ENCODE results near the gene TDP2.

TDP2 gene

DNA sequence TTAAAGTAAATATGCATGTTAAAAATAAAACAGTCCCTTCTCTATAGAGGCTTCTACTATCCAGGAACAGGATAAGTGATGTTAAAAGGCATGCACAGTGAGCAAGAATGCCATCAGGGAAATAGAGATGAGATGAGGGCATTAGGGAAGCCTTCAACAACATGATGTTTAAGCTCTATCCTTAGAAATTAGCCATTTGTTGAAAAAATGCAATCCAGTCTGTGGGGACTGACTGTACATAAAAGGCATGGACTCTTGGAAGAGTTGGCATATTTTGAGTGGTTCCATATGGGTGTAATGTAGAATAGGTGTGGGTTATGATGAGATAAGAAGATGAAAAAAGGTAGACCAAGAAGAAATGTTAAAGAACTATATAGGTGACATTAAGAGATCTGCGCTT, 26.5 kb downstream of the TDP2 start:
- Histone ChIP-seq H3K36me3 (ENCODE audit: insufficient read depth, low read length) (no peaks in the 10 kb centered on the region), H3K9ac (ENCODE audit: low read depth, low read length, poor library complexity, severe bottlenecking) (no peak overlapping the region), H4K20me1 (ENCODE audit: insufficient read depth, low read length, poor library complexity, severe bottlenecking) (no peaks in the 10 kb centered on the region), H3K27me3 (ENCODE audit: insufficient read depth, low read length, poor library complexity, severe bottlenecking) (peaks cover 8% of the 10 kb centered on the region), H3K79me2 (ENCODE audit: insufficient read depth, low read length) (no peaks in the 10 kb centered on the region), H3K4me3 (ENCODE audit: low read length, poor library complexity, severe bottlenecking) (no peak overlapping the region), H3K4me1 (ENCODE audit: insufficient read depth, low read length, poor library complexity, severe bottlenecking) (no peaks in the 10 kb centered on the region), H2AFZ (ENCODE audit: low read length) (no peak overlapping the region), H3K4me2 (ENCODE audit: low read depth, low read length, poor library complexity, severe bottlenecking) (no peak overlapping the region), H3K9me3 (ENCODE audit: insufficient read depth, low read depth, low read length) (no peaks in the 10 kb centered on the region), H3F3A (ENCODE audit: low read depth) (no peaks in the 10 kb centered on the region), H3K9me2 (replicated peaks; ENCODE audit: low read depth, low read length) (no peaks in the 10 kb centered on the region)
- TF ChIP-seq, protein P1, sequence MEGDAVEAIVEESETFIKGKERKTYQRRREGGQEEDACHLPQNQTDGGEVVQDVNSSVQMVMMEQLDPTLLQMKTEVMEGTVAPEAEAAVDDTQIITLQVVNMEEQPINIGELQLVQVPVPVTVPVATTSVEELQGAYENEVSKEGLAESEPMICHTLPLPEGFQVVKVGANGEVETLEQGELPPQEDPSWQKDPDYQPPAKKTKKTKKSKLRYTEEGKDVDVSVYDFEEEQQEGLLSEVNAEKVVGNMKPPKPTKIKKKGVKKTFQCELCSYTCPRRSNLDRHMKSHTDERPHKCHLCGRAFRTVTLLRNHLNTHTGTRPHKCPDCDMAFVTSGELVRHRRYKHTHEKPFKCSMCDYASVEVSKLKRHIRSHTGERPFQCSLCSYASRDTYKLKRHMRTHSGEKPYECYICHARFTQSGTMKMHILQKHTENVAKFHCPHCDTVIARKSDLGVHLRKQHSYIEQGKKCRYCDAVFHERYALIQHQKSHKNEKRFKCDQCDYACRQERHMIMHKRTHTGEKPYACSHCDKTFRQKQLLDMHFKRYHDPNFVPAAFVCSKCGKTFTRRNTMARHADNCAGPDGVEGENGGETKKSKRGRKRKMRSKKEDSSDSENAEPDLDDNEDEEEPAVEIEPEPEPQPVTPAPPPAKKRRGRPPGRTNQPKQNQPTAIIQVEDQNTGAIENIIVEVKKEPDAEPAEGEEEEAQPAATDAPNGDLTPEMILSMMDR (conservative IDR thresholded peaks at IDR 0.05; ENCODE audit: low read length): no peak
- no peak for TF ChIP-seq EZH2phosphoT487 (IDR thresholded peaks at IDR 0.05; ENCODE audit: borderline replicate concordance)

- Histone ChIP-seq H3K4me2 (ENCODE audit: low read depth, low read length, poor library complexity, severe bottlenecking) (no peak overlapping the region), H3K9me2 (replicated peaks; ENCODE audit: low read depth, low read length) (no peaks in the 10 kb centered on the region), H3K4me3 (ENCODE audit: low read length, poor library complexity, severe bottlenecking) (no peak overlapping the region), H3K36me3 (ENCODE audit: insufficient read depth, low read length) (no peaks in the 10 kb centered on the region), H3K9ac (ENCODE audit: low read depth, low read length, poor library complexity, severe bottlenecking) (no peak overlapping the region), H3K27me3 (ENCODE audit: insufficient read depth, low read length, poor library complexity, severe bottlenecking) (peaks cover 8% of the 10 kb centered on the region), H3K9me3 (ENCODE audit: insufficient read depth, low read depth, low read length) (no peaks in the 10 kb centered on the region), H3F3A (ENCODE audit: low read depth) (no peaks in the 10 kb centered on the region), H2AFZ (ENCODE audit: low read length) (no peak overlapping the region), H4K20me1 (ENCODE audit: insufficient read depth, low read length, poor library complexity, severe bottlenecking) (no peaks in the 10 kb centered on the region), H3K4me1 (ENCODE audit: insufficient read depth, low read length, poor library complexity, severe bottlenecking) (no peaks in the 10 kb centered on the region), H3K79me2 (ENCODE audit: insufficient read depth, low read length) (no peaks in the 10 kb centered on the region)
- TF ChIP-seq EZH2phosphoT487 (IDR thresholded peaks at IDR 0.05; ENCODE audit: borderline replicate concordance): no peak
- TF ChIP-seq, protein P1 (conservative IDR thresholded peaks at IDR 0.05; ENCODE audit: low read length): no peak
These were observed 30.0 kb downstream of the TDP2 start for GRCh38 chr6:24636681-24637080.

GRCh38 chr6:24632573-24632972, 34.1 kb downstream of the TDP2 start:
- Histone ChIP-seq H3K9ac (ENCODE audit: low read depth, low read length, poor library complexity, severe bottlenecking) (no peak overlapping the region), H3K4me1 (ENCODE audit: insufficient read depth, low read length, poor library complexity, severe bottlenecking) (no peaks in the 10 kb centered on the region), H4K20me1 (ENCODE audit: insufficient read depth, low read length, poor library complexity, severe bottlenecking) (no peaks in the 10 kb centered on the region), H3K36me3 (ENCODE audit: insufficient read depth, low read length) (no peaks in the 10 kb centered on the region), H2AFZ (ENCODE audit: low read length) (peak overlapping the region; percentile 68; the same call in 1 of the 2 replicates), H3K27me3 (ENCODE audit: insufficient read depth, low read length, poor library complexity, severe bottlenecking) (peaks cover 8% of the 10 kb centered on the region), H3K9me2 (replicated peaks; ENCODE audit: low read depth, low read length) (no peaks in the 10 kb centered on the region), H3K4me3 (ENCODE audit: low read length, poor library complexity, severe bottlenecking) (no peak overlapping the region), H3K4me2 (ENCODE audit: low read depth, low read length, poor library complexity, severe bottlenecking) (no peak overlapping the region), H3K9me3 (ENCODE audit: insufficient read depth, low read depth, low read length) (no peaks in the 10 kb centered on the region), H3F3A (ENCODE audit: low read depth) (no peaks in the 10 kb centered on the region), H3K79me2 (ENCODE audit: insufficient read depth, low read length) (no peaks in the 10 kb centered on the region)
- TF ChIP-seq, protein P1 (conservative IDR thresholded peaks at IDR 0.05; ENCODE audit: low read length): no peak
- TF ChIP-seq EZH2phosphoT487 (IDR thresholded peaks at IDR 0.05; ENCODE audit: borderline replicate concordance): no peak
